COLO668 (cell line): ENCODE data around the gene ARHGAP6.

Source experiments
- DNase-seq: peaks from one replicate; lab custom pipeline; 2025; ENCODE audit not compliant: unreplicated experiment; lab: John Stamatoyannopoulos, UW

The ARHGAP6 gene

GRCh38 chrX:11311706-11312105 lies 354.0 kb downstream of the ARHGAP6 start:
- DNase-seq, result no peak

- DNase-seq, result no peak
These were observed 356.5 kb downstream of the ARHGAP6 start for GRCh38 chrX:11309220-11309619.

GRCh38 chrX:11305641-11306040 lies 360.1 kb downstream of the ARHGAP6 start:
- DNase-seq, result no peak

- DNase-seq, result no peak
These were observed 360.9 kb downstream of the ARHGAP6 start for GRCh38 chrX:11304829-11305228.

GRCh38 chrX:11298600-11298999 lies 367.1 kb downstream of the ARHGAP6 start:
- DNase-seq, result no peak

- peak; percentile 3 for DNase-seq
These were observed 369.7 kb downstream of the ARHGAP6 start for GRCh38 chrX:11296051-11296450.

GRCh38 chrX:11293113-11293512 lies 372.6 kb downstream of the ARHGAP6 start, which contains the start of gene AMELX:
Gene AMELX (plus strand): TSS chrX:11293413. CDS start chrX:11294789, 1,376 bp downstream.
- DNase-seq, result no peak

GRCh38 chrX:11290416-11291102 lies 375.2 kb downstream of the ARHGAP6 start:
- no peak for DNase-seq

GRCh38 chrX:11287505-11287904 lies 378.2 kb downstream of the ARHGAP6 start:
- no peak for DNase-seq

- no peak for DNase-seq
These were observed 380.1 kb downstream of the ARHGAP6 start for GRCh38 chrX:11285651-11286050.

GRCh38 chrX:11282043-11282442 lies 383.7 kb downstream of the ARHGAP6 start:
- DNase-seq, result no peak

GRCh38 chrX:11273544-11273943 lies 392.2 kb downstream of the ARHGAP6 start:
- no peak for DNase-seq

GRCh38 chrX:11272863-11273262 lies 392.9 kb downstream of the ARHGAP6 start:
- DNase-seq, result no peak

GRCh38 chrX:11272290-11272689 lies 393.4 kb downstream of the ARHGAP6 start:
- DNase-seq, result no peak

GRCh38 chrX:11269996-11270395 lies 395.7 kb downstream of the ARHGAP6 start:
- DNase-seq, result no peak

GRCh38 chrX:11269006-11269405 lies 396.7 kb downstream of the ARHGAP6 start:
- no peak for DNase-seq

- no peak for DNase-seq
These were observed 398.3 kb downstream of the ARHGAP6 start for GRCh38 chrX:11267425-11267824.

- no peak for DNase-seq
These were observed 399.1 kb downstream of the ARHGAP6 start for GRCh38 chrX:11266573-11267003.

- DNase-seq, result no peak
These were observed 400.4 kb downstream of the ARHGAP6 start for GRCh38 chrX:11265352-11265751.

- DNase-seq, result no peak
These were observed 400.8 kb downstream of the ARHGAP6 start for GRCh38 chrX:11264925-11265324.

- DNase-seq, result no peak
These were observed 404.5 kb downstream of the ARHGAP6 start for GRCh38 chrX:11261260-11261659.

- DNase-seq, result no peak
These were observed 406.3 kb downstream of the ARHGAP6 start for GRCh38 chrX:11259437-11259836.

- no peak for DNase-seq
These were observed 408.0 kb downstream of the ARHGAP6 start for GRCh38 chrX:11257711-11258110.
